ENCODE results near the gene GRWD1.

DNA sequence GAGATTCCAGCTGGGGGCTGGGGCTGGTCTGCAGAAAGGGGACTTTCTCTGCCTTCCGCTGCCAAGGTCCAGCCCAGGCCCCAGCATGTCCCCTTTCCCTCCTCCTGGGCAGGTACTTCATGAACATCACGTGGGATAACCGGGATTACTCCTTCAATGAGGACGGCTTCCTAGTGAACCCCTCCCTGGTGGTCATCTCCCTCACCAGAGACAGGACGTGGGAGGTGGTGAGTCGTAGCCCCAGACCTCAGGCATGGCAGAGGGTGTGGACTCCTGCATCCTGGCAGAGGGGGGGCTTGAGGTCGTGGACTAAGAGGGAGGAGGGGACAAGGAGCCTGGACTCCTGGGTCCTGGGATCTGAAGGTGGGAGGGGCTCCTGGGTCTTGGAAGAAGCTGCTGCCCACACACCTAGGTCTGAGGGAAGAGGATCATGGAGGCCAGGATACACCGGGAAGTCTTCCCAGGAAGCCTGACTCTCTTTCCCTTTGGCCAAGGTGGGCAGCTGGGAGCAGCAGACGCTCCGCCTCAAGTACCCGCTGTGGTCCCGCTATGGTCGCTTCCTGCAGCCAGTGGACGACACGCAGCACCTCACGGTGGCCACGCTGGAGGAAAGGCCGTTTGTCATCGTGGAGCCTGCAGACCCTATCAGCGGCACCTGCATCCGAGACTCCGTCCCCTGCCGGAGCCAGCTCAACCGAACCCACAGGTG lies 31.8 kb upstream of the GRWD1 start:
- TF ChIP-seq, protein P1, sequence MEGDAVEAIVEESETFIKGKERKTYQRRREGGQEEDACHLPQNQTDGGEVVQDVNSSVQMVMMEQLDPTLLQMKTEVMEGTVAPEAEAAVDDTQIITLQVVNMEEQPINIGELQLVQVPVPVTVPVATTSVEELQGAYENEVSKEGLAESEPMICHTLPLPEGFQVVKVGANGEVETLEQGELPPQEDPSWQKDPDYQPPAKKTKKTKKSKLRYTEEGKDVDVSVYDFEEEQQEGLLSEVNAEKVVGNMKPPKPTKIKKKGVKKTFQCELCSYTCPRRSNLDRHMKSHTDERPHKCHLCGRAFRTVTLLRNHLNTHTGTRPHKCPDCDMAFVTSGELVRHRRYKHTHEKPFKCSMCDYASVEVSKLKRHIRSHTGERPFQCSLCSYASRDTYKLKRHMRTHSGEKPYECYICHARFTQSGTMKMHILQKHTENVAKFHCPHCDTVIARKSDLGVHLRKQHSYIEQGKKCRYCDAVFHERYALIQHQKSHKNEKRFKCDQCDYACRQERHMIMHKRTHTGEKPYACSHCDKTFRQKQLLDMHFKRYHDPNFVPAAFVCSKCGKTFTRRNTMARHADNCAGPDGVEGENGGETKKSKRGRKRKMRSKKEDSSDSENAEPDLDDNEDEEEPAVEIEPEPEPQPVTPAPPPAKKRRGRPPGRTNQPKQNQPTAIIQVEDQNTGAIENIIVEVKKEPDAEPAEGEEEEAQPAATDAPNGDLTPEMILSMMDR (conservative IDR thresholded peaks at IDR 0.05) = no peak
- TF ChIP-seq ZFX (IDR thresholded peaks at IDR 0.05) = no peak
